Measurements from ENCODE around the gene GTF2F2. TPM values are rescaled to one million over a fixed set of nuclear protein-coding genes. Genes with fewer than 3 reads are reported as not detected.
A peak's percentile ranks its signal among the peaks of the same experiment; 100 is the strongest.

The GTF2F2 gene, protein sequence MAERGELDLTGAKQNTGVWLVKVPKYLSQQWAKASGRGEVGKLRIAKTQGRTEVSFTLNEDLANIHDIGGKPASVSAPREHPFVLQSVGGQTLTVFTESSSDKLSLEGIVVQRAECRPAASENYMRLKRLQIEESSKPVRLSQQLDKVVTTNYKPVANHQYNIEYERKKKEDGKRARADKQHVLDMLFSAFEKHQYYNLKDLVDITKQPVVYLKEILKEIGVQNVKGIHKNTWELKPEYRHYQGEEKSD
- polyA plus RNA-seq (2011; rRNA removed): 17.7 and 30.0 TPM in 2 replicates
- 8.1 and 8.9 TPM in 2 replicates for polyA plus RNA-seq (2012; cell fraction: cytosol; rRNA removed)
- polyA plus RNA-seq (2012; cell fraction: nucleus; rRNA removed): 3.6 and 3.9 TPM in 2 replicates
- 19.3 to 24.5 TPM (median 21.0 TPM) in 3 replicates for polyA plus RNA-seq (2017; fragmentation: RNase III; extraction: RNeasy Plus Mini Kit Qiagen cat#74134 plus additional on column Dnase treatment)
- 2.8 and 3.7 TPM in 2 replicates for polyA minus RNA-seq (2011; rRNA and poly(A)+ RNA removed)

DNA sequence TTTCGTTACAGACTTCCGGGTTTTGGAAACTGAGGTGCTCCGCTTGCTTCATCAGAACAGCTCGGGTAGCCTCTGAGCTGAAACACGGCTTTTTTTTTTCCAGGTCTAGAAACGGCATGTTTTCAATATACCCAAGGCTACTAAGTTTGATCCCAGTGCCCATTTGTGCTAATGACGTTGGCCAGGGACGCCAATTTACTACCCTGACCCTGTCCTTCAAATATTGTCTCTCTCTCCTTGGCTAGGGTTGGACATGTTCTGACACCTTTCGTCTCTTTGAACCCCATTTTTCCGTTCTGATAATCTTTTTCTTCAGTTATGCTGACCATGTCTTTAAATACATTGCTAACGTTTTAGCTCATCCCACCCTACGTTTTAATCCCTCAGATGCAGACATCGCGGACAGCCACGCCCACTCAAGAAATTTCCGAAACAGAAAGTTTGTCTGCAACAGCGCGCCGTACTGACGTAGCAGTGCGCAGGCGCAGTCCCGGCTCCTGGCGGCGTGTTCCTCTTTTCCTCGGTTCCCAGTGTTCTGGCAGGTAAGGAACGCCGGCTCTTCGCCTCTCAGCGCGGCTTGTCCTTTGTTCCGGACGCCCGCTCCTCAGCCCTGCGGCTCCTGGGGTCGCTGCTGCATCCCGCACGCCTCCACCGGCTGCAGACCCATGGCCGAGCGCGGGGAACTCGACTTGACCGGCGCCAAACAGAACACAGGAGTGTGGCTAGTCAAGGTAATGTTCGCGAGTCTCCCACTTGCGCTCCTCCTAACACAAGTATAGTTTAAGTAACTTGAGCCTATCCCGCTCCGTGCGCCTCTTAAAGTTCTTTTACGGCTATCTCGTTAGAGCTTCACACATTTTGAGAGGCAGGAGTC is at the start of gene GTF2F2:
GTF2F2 (plus strand) TSS at position 520 of the 874 bp plus-strand sequence; CDS start at position 666, 146 bp downstream.
- POLR2A ChIA-PET: interaction anchor here (0.6 to 0.8 kb wide), 2 partner anchors 14 to 47 kb away, joined by 3 to 4 read pairs; no protein-coding TSS in a partner anchor
- WGBS (ENCODE audit: missing lambda C conversion rate): 6% methylated on average over 31 of the region's 53 CpGs
- FAIRE-seq (no peak), ATAC-seq (peak; percentile 86 to 89), DNase-seq (ENCODE audit: low read depth in 1 of 2, low spot score in 1 of 2) (peak; percentile 76 to 83)
- peak within 1 kb of the TSS; percentile 86 for H3K4me2 ChIP-seq
- peak within 1 kb of the TSS; percentile 91 to 93 for H3K27ac ChIP-seq
- H3K4me1 ChIP-seq: no peaks in the 10 kb centered on the region
- H3K4me3 ChIP-seq: peak within 1 kb of the TSS; percentile 97
- H3K9me3 ChIP-seq: no peaks in the 10 kb centered on the region
- TF ChIP-seq RAD21 (conservative IDR thresholded peaks at IDR 0.05 in 1 of 2, IDR thresholded peaks at IDR 0.05 in 1 of 2): peak in 1 of 2 experiments; percentile 17; a peak in 2 of 5 replicates
- TF ChIP-seq NFE2L2 (conservative IDR thresholded peaks at IDR 0.05; ENCODE audit: low read length): no peak
- 0 out of 2 replicates have a peak, but pooled peaks have one; percentile 30 for TF ChIP-seq PHF8 (IDR thresholded peaks at IDR 0.05; ENCODE audit: borderline replicate concordance, low read depth)
- TF ChIP-seq, protein P1, sequence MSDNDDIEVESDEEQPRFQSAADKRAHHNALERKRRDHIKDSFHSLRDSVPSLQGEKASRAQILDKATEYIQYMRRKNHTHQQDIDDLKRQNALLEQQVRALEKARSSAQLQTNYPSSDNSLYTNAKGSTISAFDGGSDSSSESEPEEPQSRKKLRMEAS (IDR thresholded peaks at IDR 0.05): peak; percentile 88
- TF ChIP-seq POLR2A (IDR thresholded peaks at IDR 0.05; ENCODE audit: low read length): peak; percentile 68
- TF ChIP-seq RNF2 (IDR thresholded peaks at IDR 0.05; ENCODE audit: borderline replicate concordance, low read depth): no peak
- TF ChIP-seq JUN (IDR thresholded peaks at IDR 0.05): peak in 1 of 2 experiments; percentile 66; a peak in 2 of 5 replicates
- TF ChIP-seq EP300 (IDR thresholded peaks at IDR 0.05): no peak
- 0 out of 3 replicates have a peak, but pooled peaks have one; percentile 21 for TF ChIP-seq SMC3 (IDR thresholded peaks at IDR 0.05)
- TF ChIP-seq FOSL2 (IDR thresholded peaks at IDR 0.05): no peak
- no peak for TF ChIP-seq FOSL2 (CRISPR knock-in tag; IDR thresholded peaks at IDR 0.05)
- no peak for TF ChIP-seq CHD4 (IDR thresholded peaks at IDR 0.05; ENCODE audit: borderline replicate concordance)
- no peak for TF ChIP-seq NR3C1 (IDR thresholded peaks at IDR 0.05)
- no peak for TF ChIP-seq RCOR1 (IDR thresholded peaks at IDR 0.05; ENCODE audit: low read depth, low read length)
- TF ChIP-seq, protein P2, sequence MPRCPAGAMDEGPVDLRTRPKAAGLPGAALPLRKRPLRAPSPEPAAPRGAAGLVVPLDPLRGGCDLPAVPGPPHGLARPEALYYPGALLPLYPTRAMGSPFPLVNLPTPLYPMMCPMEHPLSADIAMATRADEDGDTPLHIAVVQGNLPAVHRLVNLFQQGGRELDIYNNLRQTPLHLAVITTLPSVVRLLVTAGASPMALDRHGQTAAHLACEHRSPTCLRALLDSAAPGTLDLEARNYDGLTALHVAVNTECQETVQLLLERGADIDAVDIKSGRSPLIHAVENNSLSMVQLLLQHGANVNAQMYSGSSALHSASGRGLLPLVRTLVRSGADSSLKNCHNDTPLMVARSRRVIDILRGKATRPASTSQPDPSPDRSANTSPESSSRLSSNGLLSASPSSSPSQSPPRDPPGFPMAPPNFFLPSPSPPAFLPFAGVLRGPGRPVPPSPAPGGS (IDR thresholded peaks at IDR 0.05): peak; percentile 51; the same call in 1 of the 3 replicates
- no peak for TF ChIP-seq FOXS1 (CRISPR knock-in tag; IDR thresholded peaks at IDR 0.05)
- no peak for TF ChIP-seq CBX8 (IDR thresholded peaks at IDR 0.05)
- peak; percentile 47 for TF ChIP-seq MAFK (IDR thresholded peaks at IDR 0.05; ENCODE audit: partially characterized antibody)
- TF ChIP-seq HOXA7 (CRISPR knock-in tag; IDR thresholded peaks at IDR 0.05): no peak
- TF ChIP-seq, protein P3, sequence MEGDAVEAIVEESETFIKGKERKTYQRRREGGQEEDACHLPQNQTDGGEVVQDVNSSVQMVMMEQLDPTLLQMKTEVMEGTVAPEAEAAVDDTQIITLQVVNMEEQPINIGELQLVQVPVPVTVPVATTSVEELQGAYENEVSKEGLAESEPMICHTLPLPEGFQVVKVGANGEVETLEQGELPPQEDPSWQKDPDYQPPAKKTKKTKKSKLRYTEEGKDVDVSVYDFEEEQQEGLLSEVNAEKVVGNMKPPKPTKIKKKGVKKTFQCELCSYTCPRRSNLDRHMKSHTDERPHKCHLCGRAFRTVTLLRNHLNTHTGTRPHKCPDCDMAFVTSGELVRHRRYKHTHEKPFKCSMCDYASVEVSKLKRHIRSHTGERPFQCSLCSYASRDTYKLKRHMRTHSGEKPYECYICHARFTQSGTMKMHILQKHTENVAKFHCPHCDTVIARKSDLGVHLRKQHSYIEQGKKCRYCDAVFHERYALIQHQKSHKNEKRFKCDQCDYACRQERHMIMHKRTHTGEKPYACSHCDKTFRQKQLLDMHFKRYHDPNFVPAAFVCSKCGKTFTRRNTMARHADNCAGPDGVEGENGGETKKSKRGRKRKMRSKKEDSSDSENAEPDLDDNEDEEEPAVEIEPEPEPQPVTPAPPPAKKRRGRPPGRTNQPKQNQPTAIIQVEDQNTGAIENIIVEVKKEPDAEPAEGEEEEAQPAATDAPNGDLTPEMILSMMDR (IDR thresholded peaks at IDR 0.05): no peak
- CTCF ChIA-PET: interaction anchor here (0.6 kb wide), 1 partner anchor 46 kb away, joined by 4 read pairs; no protein-coding TSS in a partner anchor

DNA sequence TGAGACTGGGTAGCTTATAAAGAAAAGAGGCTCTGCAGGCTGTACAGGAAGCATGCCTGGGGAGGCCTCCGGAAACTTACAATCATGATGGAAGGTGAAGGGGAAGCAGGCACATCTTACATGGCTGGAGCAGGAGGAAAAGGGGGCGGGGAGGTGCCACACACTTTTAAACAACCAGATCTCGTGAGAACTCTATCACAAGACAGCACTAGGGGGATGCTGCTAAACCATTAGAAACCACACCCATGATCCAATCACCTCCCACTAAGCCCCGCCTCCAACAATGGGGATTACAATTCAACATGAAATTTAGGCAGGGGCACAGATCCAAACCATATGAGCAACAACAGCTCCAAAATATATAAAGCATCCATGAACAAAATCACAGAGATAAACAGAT is 46.5 kb upstream of the GTF2F2 start:
- H3K4me1 ChIP-seq: no peaks in the 10 kb centered on the region
- 45% methylated on average over 4 of the region's 4 CpGs for WGBS (ENCODE audit: missing lambda C conversion rate)
- H3K4me3 ChIP-seq: no peak overlapping the region
- ATAC-seq (no peak), DNase-seq (ENCODE audit: low read depth in 1 of 2, low spot score in 1 of 2) (peak in 1 of 2 experiments; percentile 12), FAIRE-seq (no peak)
- CTCF ChIA-PET: interaction anchor here (0.6 kb wide), 1 partner anchor 47 kb away, joined by 4 read pairs; no protein-coding TSS in a partner anchor
- no peak overlapping the region for H3K27ac ChIP-seq
- no peak overlapping the region for H3K4me2 ChIP-seq
- POLR2A ChIA-PET: no interaction called here
- TF ChIP-seq TFCP2L1 (CRISPR knock-in tag; IDR thresholded peaks at IDR 0.05): no peak
- no peaks in the 10 kb centered on the region for H3K9me3 ChIP-seq

All from A549 (cell line).